WTC11 (cell line): ENCODE results near the gene LRRC4B. TPM values are rescaled to one million over a fixed set of nuclear protein-coding genes. Genes with fewer than 3 reads are reported as not detected.
A peak's percentile ranks its signal among the peaks of the same experiment; 100 is the strongest.

Experiments
- ATAC-seq: fragments of 200-7000 bp; cut with Tn5 transposase; 2 replicates; pipeline ENCODE4 v1.10.0; 2021; ENCODE audit warnings: mild to moderate bottlenecking, moderate library complexity
- CTCF ChIA-PET: fragments of 300-600 bp; sonication (Branson Sonifier 250); formaldehyde crosslinking; loops from one replicate; lab custom pipeline; 2021; ENCODE audit warnings: antibody characterized with exemption; lab: Charles Lee
- POLR2A ChIA-PET: fragments of 350-600 bp; sonication (Branson Sonifier 250); formaldehyde crosslinking; loops from one replicate; lab custom pipeline; 2021; ENCODE audit warnings: antibody characterized with exemption; lab: Charles Lee
- DNase-seq: peaks from one replicate; pipeline ENCODE4 v3.0.0; 2021; ENCODE audit warnings: low spot score
- H3K27ac Mint-ChIP-seq: 2 replicates; pipeline ENCODE4 v1.8.0; 2021; ENCODE audit warnings: mixed read lengths
- H3K27me3 Mint-ChIP-seq: 2 replicates; pipeline ENCODE4 v1.8.0; 2021; ENCODE audit warnings: low read depth, mild to moderate bottlenecking, moderate library complexity, mixed read lengths
- H3K36me3 Mint-ChIP-seq: 2 replicates; pipeline ENCODE4 v1.8.0; 2021; ENCODE audit warnings: mixed read lengths
- H3K4me1 Mint-ChIP-seq: 2 replicates; pipeline ENCODE4 v1.8.0; 2022; ENCODE audit warnings: mixed read lengths
- H3K4me3 Mint-ChIP-seq: 2 replicates; pipeline ENCODE4 v1.8.0; 2021; ENCODE audit warnings: mild to moderate bottlenecking, moderate library complexity, mixed read lengths
- H3K9me3 Mint-ChIP-seq: 2 replicates; pipeline ENCODE4 v1.8.0; 2021; ENCODE audit warnings: mixed read lengths
- ATF1 ChIP-seq: sonication (generic); formaldehyde crosslinking; IDR thresholded peaks from 2 replicates; pipeline ENCODE4 v1.8.1; 2023; ENCODE audit warnings: mild to moderate bottlenecking, moderate library complexity, missing genetic modification reagents
- E2F5 ChIP-seq: sonication (generic); formaldehyde crosslinking; IDR thresholded peaks from 2 replicates; pipeline ENCODE4 v1.8.1; 2022; ENCODE audit warnings: mild to moderate bottlenecking, moderate library complexity, missing genetic modification reagents
- ERG ChIP-seq: fragments of 250-450 bp; sonication (Bioruptor Pico); IDR thresholded peaks from 2 replicates; pipeline ENCODE4 v1.8.0; 2021; ENCODE audit warnings: mild to moderate bottlenecking
- FOXP1 ChIP-seq: sonication (generic); formaldehyde crosslinking; IDR thresholded peaks from 2 replicates; pipeline ENCODE4 v1.8.0; 2022; ENCODE audit warnings: missing genetic modification reagents, mild to moderate bottlenecking, moderate library complexity, borderline replicate concordance
- GABPB1 ChIP-seq: sonication (generic); formaldehyde crosslinking; IDR thresholded peaks from 2 replicates; pipeline ENCODE4 v1.8.1; 2023; ENCODE audit warnings: mild to moderate bottlenecking, missing genetic modification reagents
- KAT7 ChIP-seq: sonication (generic); formaldehyde crosslinking; IDR thresholded peaks from 2 replicates; pipeline ENCODE4 v1.8.1; 2023; ENCODE audit warnings: missing genetic modification reagents, mild to moderate bottlenecking, borderline replicate concordance
- MYBL2 ChIP-seq: sonication (generic); formaldehyde crosslinking; IDR thresholded peaks from 2 replicates; pipeline ENCODE4 v1.8.1; 2023; ENCODE audit warnings: mild to moderate bottlenecking, moderate library complexity, missing genetic modification reagents
- NR3C1 ChIP-seq: sonication (generic); formaldehyde crosslinking; conservative IDR thresholded peaks from 2 replicates; pipeline ENCODE4 v1.8.1; 2023; ENCODE audit warnings: low read depth, mild to moderate bottlenecking, missing genetic modification reagents
- SMAD4 ChIP-seq: sonication (generic); formaldehyde crosslinking; IDR thresholded peaks from 2 replicates; pipeline ENCODE4 v1.8.0; 2022; ENCODE audit warnings: mild to moderate bottlenecking, missing genetic modification reagents
- SOX15 ChIP-seq: fragments of 250-450 bp; sonication (Bioruptor Pico); IDR thresholded peaks from 2 replicates; pipeline ENCODE4 v1.9.0; 2021; ENCODE audit warnings: mild to moderate bottlenecking
- ZMAT4 ChIP-seq: fragments of 250-450 bp; sonication (Bioruptor Pico); IDR thresholded peaks from 2 replicates; pipeline ENCODE4 v1.9.0; 2021; ENCODE audit warnings: mild to moderate bottlenecking
- ZNF512 ChIP-seq: sonication (generic); formaldehyde crosslinking; IDR thresholded peaks from 2 replicates; pipeline ENCODE4 v1.8.1; 2022; ENCODE audit warnings: missing genetic modification reagents, borderline replicate concordance
- ZNF532 ChIP-seq: fragments of 250-450 bp; sonication (Bioruptor Pico); IDR thresholded peaks from 2 replicates; pipeline ENCODE4 v1.9.0; 2021; ENCODE audit warnings: mild to moderate bottlenecking, borderline replicate concordance
- ZNF671 ChIP-seq: fragments of 250-450 bp; sonication (Bioruptor Pico); IDR thresholded peaks from 2 replicates; pipeline ENCODE4 v1.8.0; 2021; ENCODE audit warnings: mild to moderate bottlenecking
- total RNA-seq: library from RNA; stranded (reverse); gene quantifications from 3 replicates; pipeline ENCODE4 v1.2.3, GENCODE V29; 2021

LRRC4B gene
- total RNA-seq, 1 experiment from 2014 or later, result 10.0 TPM

- peaks cover 91% of the 10 kb centered on the region for H3K27me3 Mint-ChIP-seq
- H3K36me3 Mint-ChIP-seq, result peaks cover 7% of the 10 kb centered on the region; the same call in 1 of the 2 replicates
- ATAC-seq, result peak; percentile 62
- H3K9me3 Mint-ChIP-seq, result peaks cover 7% of the 10 kb centered on the region; the same call in 1 of the 2 replicates
- no peak overlapping the region for H3K27ac Mint-ChIP-seq
- CTCF ChIA-PET, result interaction anchor here (0.6 kb wide), 1 partner anchor 172 kb away, joined by 3 read pairs; no protein-coding TSS in a partner anchor
- 0 out of 2 replicates have a peak overlapping the region, but pooled peaks have one; percentile 20 for H3K4me3 Mint-ChIP-seq
- no peak for DNase-seq
- peaks cover 36% of the 10 kb centered on the region for H3K4me1 Mint-ChIP-seq
- POLR2A ChIA-PET, result no interaction called here
- TF ChIP-seq ZMAT4 (no peak), SOX15 (CRISPR knock-in tag) (no peak), GABPB1 (CRISPR knock-in tag) (no peak), ERG (CRISPR knock-in tag) (no peak), E2F5 (no peak), ATF1 (CRISPR knock-in tag) (no peak), ZNF671 (CRISPR knock-in tag) (no peak), SMAD4 (no peak)
Measured at GRCh38 chr19:50492303-50493052, 75.8 kb downstream of the LRRC4B start.

GRCh38 chr19:50490991-50491472 is 77.2 kb downstream of the LRRC4B start:
- Mint-ChIP-seq H3K4me3 (no peak overlapping the region), H3K36me3 (peaks cover 16% of the 10 kb centered on the region), H3K9me3 (peaks cover 16% of the 10 kb centered on the region), H3K4me1 (peaks cover 40% of the 10 kb centered on the region), H3K27me3 (peaks cover 98% of the 10 kb centered on the region), H3K27ac (no peak overlapping the region)
- TF ChIP-seq FOXP1 (CRISPR knock-in tag) (no peak), MYBL2 (CRISPR knock-in tag) (no peak), ZNF532 (CRISPR knock-in tag) (no peak), ZNF512 (CRISPR knock-in tag) (no peak), KAT7 (CRISPR knock-in tag) (no peak), NR3C1 (no peak)
- ChIA-PET POLR2A (no interaction called here), CTCF (interaction anchor here (0.6 kb wide), 1 partner anchor 134 kb away, joined by 3 read pairs; no protein-coding TSS in a partner anchor)
- no peak for ATAC-seq
- no peak for DNase-seq
